Neutrophil (primary cell): ENCODE results near the gene SPOCK2.

Source experiments
- H3K27ac ChIP-seq: fragments of 200-600 bp; sonication (generic); 2 replicates; pipeline ENCODE4 v1.5.1; 2016; ENCODE audit warnings: mild to moderate bottlenecking, moderate library complexity
- H3K27me3 ChIP-seq: fragments of 200-600 bp; sonication (generic); 2 replicates; pipeline ENCODE4 v1.6.0; 2016; ENCODE audit warnings: mild to moderate bottlenecking
- H3K36me3 ChIP-seq: fragments of 200-600 bp; sonication (generic); 2 replicates; pipeline ENCODE4 v1.5.1; 2017
- H3K4me1 ChIP-seq, 2 experiments: fragments of 200-600 bp in 1 of 2; sonication (generic) in 1 of 2; 1 replicate in 1 of 2; 2 replicates in 1 of 2; pipeline versions ENCODE4 v1.5.1 to v1.6.1; 2013 to 2016; ENCODE audit warnings: low read depth in 1 of 2, low read length in 1 of 2, mild to moderate bottlenecking in 1 of 2, moderate library complexity in 1 of 2; ENCODE audit not compliant: control insufficient read depth in 1 of 2, insufficient read depth in 1 of 2
- H3K4me3 ChIP-seq, 2 experiments: fragments of 200-600 bp in 1 of 2; sonication (generic) in 1 of 2; 1 replicate in 1 of 2; 2 replicates in 1 of 2; pipeline ENCODE4 v1.5.1; 2013 to 2016; ENCODE audit warnings: low read depth in 1 of 2, low read length in 1 of 2, mild to moderate bottlenecking in 1 of 2, moderate library complexity in 1 of 2
- H3K9me3 ChIP-seq: fragments of 200-600 bp; sonication (generic); 2 replicates; pipeline ENCODE4 v1.5.1; 2016
- TF ChIP-seq, protein P1 (sequence below): fragments of 200-600 bp; sonication (generic); IDR thresholded peaks from 2 replicates; pipeline ENCODE4 v1.5.1; 2016; ENCODE audit warnings: antibody characterized with exemption

Gene SPOCK2

DNA sequence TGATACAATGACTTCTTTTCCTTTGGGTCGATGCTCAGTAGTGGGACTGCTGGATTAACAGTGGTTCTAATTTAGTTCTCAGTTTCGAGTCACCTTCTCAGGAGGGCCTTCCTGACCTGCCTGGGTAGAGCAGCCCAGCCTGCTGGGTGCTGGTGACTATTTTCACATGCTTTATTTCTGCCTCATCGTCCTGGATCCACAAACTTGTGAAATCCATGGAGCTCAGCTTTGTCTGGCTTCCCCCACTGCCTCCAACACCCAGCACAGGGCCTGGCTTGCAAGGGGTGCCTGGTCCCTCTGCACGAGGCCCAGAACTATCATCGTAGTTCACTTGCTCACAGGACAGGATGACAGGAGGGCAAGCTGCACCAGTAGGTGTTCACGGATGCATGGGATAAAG, 46.9 kb downstream of the SPOCK2 start:
- Histone ChIP-seq H3K27ac (no peak overlapping the region), H3K36me3 (no peaks in the 10 kb centered on the region), H3K27me3 (no peaks in the 10 kb centered on the region), H3K4me1 (no peaks in the 10 kb centered on the region), H3K9me3 (no peaks in the 10 kb centered on the region), H3K4me3 (no peak overlapping the region)
- TF ChIP-seq, protein P1, sequence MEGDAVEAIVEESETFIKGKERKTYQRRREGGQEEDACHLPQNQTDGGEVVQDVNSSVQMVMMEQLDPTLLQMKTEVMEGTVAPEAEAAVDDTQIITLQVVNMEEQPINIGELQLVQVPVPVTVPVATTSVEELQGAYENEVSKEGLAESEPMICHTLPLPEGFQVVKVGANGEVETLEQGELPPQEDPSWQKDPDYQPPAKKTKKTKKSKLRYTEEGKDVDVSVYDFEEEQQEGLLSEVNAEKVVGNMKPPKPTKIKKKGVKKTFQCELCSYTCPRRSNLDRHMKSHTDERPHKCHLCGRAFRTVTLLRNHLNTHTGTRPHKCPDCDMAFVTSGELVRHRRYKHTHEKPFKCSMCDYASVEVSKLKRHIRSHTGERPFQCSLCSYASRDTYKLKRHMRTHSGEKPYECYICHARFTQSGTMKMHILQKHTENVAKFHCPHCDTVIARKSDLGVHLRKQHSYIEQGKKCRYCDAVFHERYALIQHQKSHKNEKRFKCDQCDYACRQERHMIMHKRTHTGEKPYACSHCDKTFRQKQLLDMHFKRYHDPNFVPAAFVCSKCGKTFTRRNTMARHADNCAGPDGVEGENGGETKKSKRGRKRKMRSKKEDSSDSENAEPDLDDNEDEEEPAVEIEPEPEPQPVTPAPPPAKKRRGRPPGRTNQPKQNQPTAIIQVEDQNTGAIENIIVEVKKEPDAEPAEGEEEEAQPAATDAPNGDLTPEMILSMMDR = no peak

DNA sequence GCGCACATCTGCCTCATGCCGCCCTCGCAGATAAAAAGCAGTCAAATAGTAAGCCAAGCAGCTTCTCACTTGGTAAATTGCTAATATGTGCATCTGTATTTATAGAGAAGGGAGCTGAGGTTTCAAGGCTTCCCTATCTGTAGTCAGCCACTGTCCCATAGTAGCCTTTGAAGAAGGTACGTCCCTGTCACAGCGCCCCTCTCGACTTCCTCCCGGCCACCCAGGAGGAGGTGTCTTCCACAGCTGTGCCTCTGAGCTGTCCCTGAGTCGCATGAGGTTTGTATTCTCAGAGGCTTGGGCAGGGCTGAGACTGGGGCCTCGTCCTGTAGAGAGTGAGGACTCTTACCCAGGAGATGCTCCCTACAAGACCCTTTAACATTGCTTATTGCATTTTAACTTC, 49.0 kb downstream of the SPOCK2 start:
- TF ChIP-seq, protein P1 = no peak
- H3K9me3 ChIP-seq = no peaks in the 10 kb centered on the region
- H3K4me1 ChIP-seq = no peaks in the 10 kb centered on the region
- H3K27me3 ChIP-seq = no peaks in the 10 kb centered on the region
- H3K27ac ChIP-seq = no peak overlapping the region
- H3K36me3 ChIP-seq = no peaks in the 10 kb centered on the region
- H3K4me3 ChIP-seq = no peak overlapping the region

DNA sequence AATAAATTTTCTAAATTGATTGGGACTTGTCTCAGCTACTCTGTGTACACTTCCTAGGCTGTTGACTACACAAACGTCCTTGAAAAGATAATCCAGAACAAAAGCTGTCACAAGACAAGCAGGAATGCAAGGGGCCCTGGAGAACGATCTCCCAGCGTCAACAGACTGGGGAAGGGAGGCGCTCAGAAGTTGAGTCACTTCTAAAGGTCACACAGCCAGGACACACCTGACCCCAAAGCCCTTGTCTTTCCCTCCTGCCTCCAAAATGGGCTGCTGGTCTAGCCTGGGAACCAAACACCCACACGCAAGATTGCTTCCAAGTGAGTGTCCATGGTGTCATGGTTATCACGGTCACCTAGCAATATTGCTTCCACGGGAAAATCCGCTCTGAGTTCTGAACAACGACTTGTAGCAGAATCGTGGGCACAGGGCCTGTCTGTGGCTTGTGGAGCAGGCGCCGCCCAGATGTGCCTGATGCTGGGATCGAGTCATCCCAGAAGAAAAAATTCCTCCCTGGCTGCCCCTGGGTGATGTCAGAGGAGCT, 49.8 kb downstream of the SPOCK2 start:
- no peaks in the 10 kb centered on the region for H3K4me1 ChIP-seq
- H3K4me3 ChIP-seq = no peak overlapping the region
- H3K36me3 ChIP-seq = no peaks in the 10 kb centered on the region
- no peak overlapping the region for H3K27ac ChIP-seq
- H3K27me3 ChIP-seq = no peaks in the 10 kb centered on the region
- no peaks in the 10 kb centered on the region for H3K9me3 ChIP-seq
- TF ChIP-seq, protein P1 = no peak

DNA sequence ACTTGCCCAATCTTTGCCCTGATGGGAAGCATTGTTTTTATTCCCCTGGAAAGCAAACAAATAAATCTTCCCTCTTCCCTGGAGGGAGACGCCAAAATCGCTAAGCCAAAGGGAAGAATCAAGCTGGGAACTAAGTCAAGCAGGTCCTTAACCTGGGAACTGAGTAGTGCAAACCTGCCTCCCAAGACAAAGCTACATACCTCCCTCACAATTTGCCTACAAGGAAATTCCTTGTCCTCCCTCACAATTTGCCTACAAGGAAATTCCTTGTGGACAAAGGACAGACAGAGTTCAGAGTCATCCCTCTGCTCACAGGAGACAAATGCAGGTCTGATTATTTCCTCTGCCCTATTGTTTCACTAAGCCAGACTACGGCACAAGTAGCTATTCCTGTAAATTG, 50.5 kb downstream of the SPOCK2 start:
- no peaks in the 10 kb centered on the region for H3K27me3 ChIP-seq
- H3K4me3 ChIP-seq = no peak overlapping the region
- no peak overlapping the region for H3K27ac ChIP-seq
- H3K36me3 ChIP-seq = no peaks in the 10 kb centered on the region
- no peaks in the 10 kb centered on the region for H3K4me1 ChIP-seq
- H3K9me3 ChIP-seq = no peaks in the 10 kb centered on the region
- TF ChIP-seq, protein P1 = no peak

DNA sequence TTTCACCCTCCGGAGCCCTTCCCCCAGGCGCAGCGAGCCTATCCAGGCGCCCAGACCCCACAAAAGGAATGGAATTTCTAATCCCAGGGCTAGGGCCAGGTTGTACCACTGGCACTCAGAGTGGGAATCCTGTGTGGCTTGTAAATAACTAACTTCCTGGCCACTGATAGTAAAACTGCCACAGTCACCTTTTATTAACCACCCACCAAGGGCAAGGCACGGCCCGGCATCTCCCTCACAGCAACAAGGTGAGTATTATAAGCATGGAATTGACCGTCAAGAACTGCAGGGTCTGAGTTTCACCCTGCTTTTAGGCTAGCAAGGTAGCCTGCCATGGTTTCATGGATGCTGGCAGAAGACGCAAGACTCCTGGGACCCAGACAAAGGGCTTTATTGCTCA, 51.1 kb downstream of the SPOCK2 start:
- no peaks in the 10 kb centered on the region for H3K4me1 ChIP-seq
- no peaks in the 10 kb centered on the region for H3K9me3 ChIP-seq
- H3K4me3 ChIP-seq = no peak overlapping the region
- H3K27me3 ChIP-seq = no peaks in the 10 kb centered on the region
- H3K27ac ChIP-seq = no peak overlapping the region
- TF ChIP-seq, protein P1 = no peak
- H3K36me3 ChIP-seq = no peaks in the 10 kb centered on the region
